Mammary epithelial cell (primary cell): ENCODE results near the gene TIMM10B.

Experiments used
- EZH2 ChIP-seq: IDR thresholded peaks from 2 replicates; pipeline ENCODE4 v1.6.1; 2012; ENCODE audit warnings: low read length, inconsistent platforms, borderline replicate concordance
- TF ChIP-seq, protein P1 (sequence below), 2 donors: IDR thresholded peaks in 1 of 2; conservative IDR thresholded peaks in 1 of 2; 2 replicates each; pipeline ENCODE4 v1.5.1; 2011 to 2012; ENCODE audit warnings: inconsistent platforms in 2 of 2, low read length in 2 of 2, mild to moderate bottlenecking in 2 of 2, control low read depth in 1 of 2, low read depth in 1 of 2; ENCODE audit not compliant: insufficient read depth in 1 of 2; ENCODE audit errors: extremely low read depth in 1 of 2

DNA sequence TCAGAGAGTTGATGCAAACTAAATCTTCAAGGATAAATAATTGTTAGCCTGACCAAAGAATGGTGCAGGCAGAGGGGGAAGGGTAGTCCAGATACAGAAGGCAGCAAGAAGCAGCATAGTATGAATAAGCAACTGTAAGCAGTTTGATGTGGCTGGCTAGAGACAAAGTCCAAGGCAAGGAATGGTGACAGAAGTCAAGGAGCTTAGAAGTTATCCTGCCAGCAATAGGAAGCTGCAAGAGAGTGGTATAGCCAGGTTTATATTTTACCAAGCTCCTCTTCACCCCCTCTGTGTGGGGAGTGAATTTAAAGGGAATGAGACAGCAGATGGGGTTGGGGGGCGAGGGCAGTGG lies 22.2 kb upstream of the TIMM10B start:
- TF ChIP-seq, protein P1, sequence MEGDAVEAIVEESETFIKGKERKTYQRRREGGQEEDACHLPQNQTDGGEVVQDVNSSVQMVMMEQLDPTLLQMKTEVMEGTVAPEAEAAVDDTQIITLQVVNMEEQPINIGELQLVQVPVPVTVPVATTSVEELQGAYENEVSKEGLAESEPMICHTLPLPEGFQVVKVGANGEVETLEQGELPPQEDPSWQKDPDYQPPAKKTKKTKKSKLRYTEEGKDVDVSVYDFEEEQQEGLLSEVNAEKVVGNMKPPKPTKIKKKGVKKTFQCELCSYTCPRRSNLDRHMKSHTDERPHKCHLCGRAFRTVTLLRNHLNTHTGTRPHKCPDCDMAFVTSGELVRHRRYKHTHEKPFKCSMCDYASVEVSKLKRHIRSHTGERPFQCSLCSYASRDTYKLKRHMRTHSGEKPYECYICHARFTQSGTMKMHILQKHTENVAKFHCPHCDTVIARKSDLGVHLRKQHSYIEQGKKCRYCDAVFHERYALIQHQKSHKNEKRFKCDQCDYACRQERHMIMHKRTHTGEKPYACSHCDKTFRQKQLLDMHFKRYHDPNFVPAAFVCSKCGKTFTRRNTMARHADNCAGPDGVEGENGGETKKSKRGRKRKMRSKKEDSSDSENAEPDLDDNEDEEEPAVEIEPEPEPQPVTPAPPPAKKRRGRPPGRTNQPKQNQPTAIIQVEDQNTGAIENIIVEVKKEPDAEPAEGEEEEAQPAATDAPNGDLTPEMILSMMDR (conservative IDR thresholded peaks at IDR 0.05 in 1 of 2, IDR thresholded peaks at IDR 0.05 in 1 of 2; ENCODE audit: extremely low read depth in 1 of 2, insufficient read depth in 1 of 2, low read depth in 1 of 2, low read length in 2 of 2): no peak
- no peak for TF ChIP-seq EZH2
